Hepatocyte (in vitro differentiated cells): Measurements from ENCODE around the gene HCRT. TPM values are rescaled to one million over a fixed set of nuclear protein-coding genes. Genes with fewer than 3 reads are reported as not detected.
"Not testable (repeated sequence)": the region's sequence is repeated elsewhere in the genome, so short reads cannot be mapped to it uniquely, and the experiment has no call there.

ENCODE experiments used
- DNase-seq: peaks from one replicate; pipeline ENCODE4 v3.0.0-alpha.2; 2016; ENCODE audit warnings: low spot score
- H2AFZ ChIP-seq: fragments of 200-600 bp; sonication (generic); 2 replicates; pipeline ENCODE4 v1.6.0; 2016; ENCODE audit warnings: antibody characterized with exemption, mild to moderate bottlenecking
- H3K27ac ChIP-seq: fragments of 200-600 bp; sonication (generic); 2 replicates; pipeline ENCODE4 v1.5.1; 2016; ENCODE audit warnings: mild to moderate bottlenecking
- H3K27me3 ChIP-seq: fragments of 200-600 bp; sonication (generic); 2 replicates; pipeline ENCODE4 v1.6.1; 2016
- H3K36me3 ChIP-seq: fragments of 200-600 bp; sonication (generic); replicated peaks from 2 replicates; pipeline ENCODE4 v1.5.1; 2016; ENCODE audit warnings: low read depth; ENCODE audit not compliant: insufficient read depth
- H3K4me1 ChIP-seq: fragments of 200-600 bp; sonication (generic); 2 replicates; pipeline ENCODE4 v1.5.1; 2016; ENCODE audit warnings: mild to moderate bottlenecking, moderate library complexity; ENCODE audit not compliant: insufficient read depth
- H3K4me2 ChIP-seq: fragments of 200-600 bp; sonication (generic); 2 replicates; pipeline ENCODE4 v1.6.0; 2016
- H3K4me3 ChIP-seq: fragments of 200-600 bp; sonication (generic); 2 replicates; pipeline ENCODE4 v1.5.1; 2016; ENCODE audit warnings: mild to moderate bottlenecking
- H3K79me2 ChIP-seq: fragments of 200-600 bp; sonication (generic); 2 replicates; pipeline ENCODE4 v1.6.0; 2017; ENCODE audit warnings: mild to moderate bottlenecking
- H3K9me2 ChIP-seq: fragments of 200-600 bp; sonication (generic); replicated peaks from 2 replicates; pipeline ENCODE4 v1.6.0; 2017; ENCODE audit warnings: mild to moderate bottlenecking; ENCODE audit not compliant: insufficient read depth
- H3K9me3 ChIP-seq: fragments of 200-600 bp; sonication (generic); 2 replicates; pipeline ENCODE4 v1.5.1; 2016; ENCODE audit warnings: low read depth, mild to moderate bottlenecking
- H4K20me1 ChIP-seq: fragments of 200-600 bp; sonication (generic); 2 replicates; pipeline ENCODE4 v1.6.0; 2016; ENCODE audit warnings: mild to moderate bottlenecking; ENCODE audit not compliant: insufficient read depth, poor library complexity, severe bottlenecking
- EZH2 ChIP-seq: fragments of 200-600 bp; sonication (generic); IDR thresholded peaks from 2 replicates; pipeline ENCODE4 v1.6.1; 2016; ENCODE audit warnings: antibody characterized with exemption, mild to moderate bottlenecking, borderline replicate concordance
- EZH2phosphoT487 ChIP-seq: fragments of 200-600 bp; sonication (generic); IDR thresholded peaks from one replicate; pipeline ENCODE4 v1.6.1; 2018; ENCODE audit warnings: antibody characterized with exemption, mild to moderate bottlenecking, low read depth, moderate library complexity; ENCODE audit not compliant: unreplicated experiment, severe bottlenecking
- WGBS: methylation state at CpG from one replicate; pipeline ENCODE4 v1.1.6; 2016; ENCODE audit warnings: low lambda C conversion rate; ENCODE audit errors: missing lambda C conversion rate; 5-methylcytosine and 5-hydroxymethylcytosine counted together
- polyA plus RNA-seq: library from polyadenylated mRNA; unstranded; fragments of >200 nt; fragmentation: Nextera tagmentation; extraction: Ambion mirVana; gene quantifications from 2 replicates; pipeline ENCODE4 v1.2.1, GENCODE V29; 2016
- total RNA-seq: library from RNA; depleted of rRNA; stranded (reverse); fragments of >200 nt; gene quantifications from 2 replicates; pipeline ENCODE4 v1.2.3, GENCODE V29; 2014
- TF ChIP-seq, protein P1 (sequence below): fragments of 200-600 bp; sonication (generic); IDR thresholded peaks from 2 replicates; pipeline ENCODE4 v1.5.1; 2016; ENCODE audit warnings: antibody characterized with exemption, mild to moderate bottlenecking; ENCODE audit not compliant: poor library complexity

HCRT gene
- total and polyA plus RNA-seq, 2 experiments from 2014 or later, result not detected

DNA sequence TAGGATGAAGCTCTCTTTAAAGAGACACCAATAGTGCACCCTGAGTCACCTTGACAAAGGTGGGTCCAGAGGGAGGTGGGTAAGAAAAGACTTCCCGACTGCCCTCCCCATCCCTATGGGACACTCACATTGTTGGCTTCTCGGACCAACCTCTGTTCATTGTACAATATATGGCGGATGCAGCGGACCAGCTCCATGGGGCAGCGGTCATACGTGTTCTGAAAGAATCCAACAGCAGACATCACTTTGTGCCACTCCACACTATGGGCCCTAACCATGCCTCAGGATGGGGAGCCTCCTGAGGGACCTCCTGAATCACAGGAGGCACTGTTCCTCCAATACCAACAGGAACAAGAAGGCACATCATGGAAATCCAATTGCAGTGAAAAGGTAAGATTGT, 39.4 kb upstream of the HCRT start:
- no peak for TF ChIP-seq EZH2
- TF ChIP-seq EZH2phosphoT487, result no peak
- TF ChIP-seq, protein P1, sequence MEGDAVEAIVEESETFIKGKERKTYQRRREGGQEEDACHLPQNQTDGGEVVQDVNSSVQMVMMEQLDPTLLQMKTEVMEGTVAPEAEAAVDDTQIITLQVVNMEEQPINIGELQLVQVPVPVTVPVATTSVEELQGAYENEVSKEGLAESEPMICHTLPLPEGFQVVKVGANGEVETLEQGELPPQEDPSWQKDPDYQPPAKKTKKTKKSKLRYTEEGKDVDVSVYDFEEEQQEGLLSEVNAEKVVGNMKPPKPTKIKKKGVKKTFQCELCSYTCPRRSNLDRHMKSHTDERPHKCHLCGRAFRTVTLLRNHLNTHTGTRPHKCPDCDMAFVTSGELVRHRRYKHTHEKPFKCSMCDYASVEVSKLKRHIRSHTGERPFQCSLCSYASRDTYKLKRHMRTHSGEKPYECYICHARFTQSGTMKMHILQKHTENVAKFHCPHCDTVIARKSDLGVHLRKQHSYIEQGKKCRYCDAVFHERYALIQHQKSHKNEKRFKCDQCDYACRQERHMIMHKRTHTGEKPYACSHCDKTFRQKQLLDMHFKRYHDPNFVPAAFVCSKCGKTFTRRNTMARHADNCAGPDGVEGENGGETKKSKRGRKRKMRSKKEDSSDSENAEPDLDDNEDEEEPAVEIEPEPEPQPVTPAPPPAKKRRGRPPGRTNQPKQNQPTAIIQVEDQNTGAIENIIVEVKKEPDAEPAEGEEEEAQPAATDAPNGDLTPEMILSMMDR, result no peak
- WGBS, result 96% methylated on average over 6 of the region's 6 CpGs
- H3K4me3 ChIP-seq, result no peak overlapping the region
- H3K9me2 ChIP-seq, result no peaks in the 10 kb centered on the region
- H3K79me2 ChIP-seq, result no peaks in the 10 kb centered on the region
- no peak overlapping the region for H2AFZ ChIP-seq
- H3K4me2 ChIP-seq, result no peak overlapping the region
- DNase-seq, result no peak
- no peaks in the 10 kb centered on the region for H3K27me3 ChIP-seq
- no peaks in the 10 kb centered on the region for H4K20me1 ChIP-seq
- no peak overlapping the region for H3K27ac ChIP-seq
- H3K36me3 ChIP-seq, result no peaks in the 10 kb centered on the region
- no peaks in the 10 kb centered on the region for H3K9me3 ChIP-seq
- no peaks in the 10 kb centered on the region for H3K4me1 ChIP-seq

DNA sequence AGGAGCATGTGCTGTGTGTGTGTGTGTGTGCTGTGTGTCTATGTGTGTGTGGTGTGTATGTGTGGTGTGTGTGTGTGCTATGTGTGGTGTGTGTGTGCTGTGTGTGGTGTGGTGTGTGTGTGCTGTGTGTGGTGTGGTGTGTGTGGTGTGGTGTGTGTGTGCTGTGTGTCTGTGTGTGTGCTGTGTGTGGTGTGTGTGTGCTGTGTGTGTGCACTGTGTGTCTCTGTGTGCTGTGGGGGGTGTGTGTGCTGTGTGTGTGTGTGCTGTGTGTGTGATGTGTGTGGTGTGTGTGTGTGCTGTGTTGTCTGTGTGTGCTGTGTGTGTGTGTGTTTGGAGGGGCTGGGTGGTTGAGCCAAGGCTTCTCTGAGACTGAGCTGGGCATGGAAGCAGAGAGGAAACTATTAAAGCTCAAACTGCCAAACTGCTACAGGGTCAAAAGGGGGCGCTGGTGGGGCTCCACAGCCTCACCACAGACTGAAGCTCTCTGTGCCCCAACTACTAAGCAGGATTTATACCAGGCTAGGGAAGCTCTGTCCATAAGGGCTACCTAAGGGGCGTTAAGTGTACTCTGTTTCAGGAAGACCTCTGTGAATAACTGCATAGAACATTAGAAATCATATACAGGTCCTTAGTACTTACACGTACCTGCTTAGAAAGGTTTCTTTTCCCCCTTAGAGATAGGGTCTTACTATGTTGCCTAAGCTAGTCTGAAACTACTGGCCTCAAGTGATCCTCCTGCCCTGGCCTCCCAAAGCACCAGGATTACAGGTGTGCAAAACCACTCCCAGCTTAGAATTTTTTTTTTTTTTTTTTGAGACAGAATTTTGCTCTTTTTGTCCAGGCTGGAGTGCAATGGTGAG, 36.9 kb upstream of the HCRT start:
- Histone ChIP-seq H3K9me2 (no peaks in the 10 kb centered on the region), H3K79me2 (no peaks in the 10 kb centered on the region), H4K20me1 (no peaks in the 10 kb centered on the region), H3K4me1 (no peaks in the 10 kb centered on the region), H3K36me3 (no peaks in the 10 kb centered on the region), H3K9me3 (no peaks in the 10 kb centered on the region), H3K27ac (no peak overlapping the region), H2AFZ (no peak overlapping the region), H3K27me3 (no peaks in the 10 kb centered on the region), H3K4me3 (no peak overlapping the region), H3K4me2 (no peak overlapping the region)
- TF ChIP-seq, protein P1, result peak; percentile 55
- no peak for TF ChIP-seq EZH2
- WGBS, result 57% methylated on average over 3 of the region's 3 CpGs
- peak; percentile 66 for DNase-seq

DNA sequence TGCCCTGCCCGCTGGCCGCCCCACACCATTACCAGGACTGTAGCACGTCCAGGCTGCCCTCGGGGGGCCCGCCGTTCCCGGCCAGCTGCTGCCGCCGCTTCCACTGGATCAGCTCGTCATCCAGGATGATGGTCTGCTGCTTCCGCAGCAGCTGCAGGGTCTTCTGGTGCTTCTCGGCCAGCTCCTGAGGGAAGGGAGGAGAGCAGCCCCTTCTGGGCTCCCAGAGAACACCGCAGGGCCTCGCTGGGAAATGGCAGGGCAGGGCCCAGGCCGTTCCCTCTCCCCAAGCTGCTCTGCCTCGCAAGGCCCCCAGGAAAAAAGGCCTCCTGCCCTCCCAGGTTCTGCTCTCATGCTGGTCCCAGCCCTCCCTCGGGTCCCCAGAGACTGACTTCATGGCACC, 34.0 kb upstream of the HCRT start:
- H3K27me3 ChIP-seq, DNase-seq, H3K4me1 ChIP-seq, H3K9me2 ChIP-seq, H3K79me2 ChIP-seq, H2AFZ ChIP-seq, H3K36me3 ChIP-seq, H3K27ac ChIP-seq, H4K20me1 ChIP-seq, H3K4me2 ChIP-seq, H3K4me3 ChIP-seq, H3K9me3 ChIP-seq: not testable (repeated sequence)
- no CpG with 5 or more reads among the region's 17 CpGs for WGBS

DNA sequence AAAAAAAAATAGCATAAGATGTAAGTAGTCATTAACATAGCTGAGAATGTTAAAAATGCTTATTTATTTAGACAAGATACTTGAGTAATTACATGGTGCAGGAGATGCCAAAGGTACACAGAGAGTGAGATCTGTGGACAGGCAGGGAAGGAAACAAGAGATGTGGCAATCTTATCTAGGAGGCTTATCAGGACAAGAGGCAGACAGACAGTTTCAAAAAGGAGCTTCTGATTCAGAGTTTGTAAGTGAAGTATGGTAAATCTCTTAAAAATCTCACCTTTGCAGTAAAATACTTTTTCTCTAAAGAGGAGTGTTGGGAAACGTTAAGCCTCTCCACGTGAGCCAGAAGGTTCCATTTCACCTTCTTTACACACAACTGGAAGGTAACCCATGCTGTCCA, 28.9 kb upstream of the HCRT start:
- Histone ChIP-seq H3K27ac (no peak overlapping the region), H3K4me3 (no peak overlapping the region), H3K9me3 (no peaks in the 10 kb centered on the region), H3K36me3 (no peaks in the 10 kb centered on the region), H3K79me2 (no peaks in the 10 kb centered on the region), H3K9me2 (no peaks in the 10 kb centered on the region), H2AFZ (no peak overlapping the region), H3K4me2 (no peak overlapping the region), H3K27me3 (no peaks in the 10 kb centered on the region), H3K4me1 (no peaks in the 10 kb centered on the region), H4K20me1 (no peaks in the 10 kb centered on the region)
- no peak for DNase-seq
- WGBS, result 64% methylated on average over 2 of the region's 2 CpGs
- TF ChIP-seq, protein P1, result no peak
- no peak for TF ChIP-seq EZH2
